Measurements from ENCODE around the gene SEMA3B. TPM values are rescaled to one million over a fixed set of nuclear protein-coding genes. Genes with fewer than 3 reads are reported as not detected.
A peak's percentile ranks its signal among the peaks of the same experiment; 100 is the strongest.
"Not testable (repeated sequence)": the region's sequence is repeated elsewhere in the genome, so short reads cannot be mapped to it uniquely, and the experiment has no call there.

SEMA3B gene
- total RNA-seq, 1 experiment from 2014 or later: 0.15 TPM

DNA sequence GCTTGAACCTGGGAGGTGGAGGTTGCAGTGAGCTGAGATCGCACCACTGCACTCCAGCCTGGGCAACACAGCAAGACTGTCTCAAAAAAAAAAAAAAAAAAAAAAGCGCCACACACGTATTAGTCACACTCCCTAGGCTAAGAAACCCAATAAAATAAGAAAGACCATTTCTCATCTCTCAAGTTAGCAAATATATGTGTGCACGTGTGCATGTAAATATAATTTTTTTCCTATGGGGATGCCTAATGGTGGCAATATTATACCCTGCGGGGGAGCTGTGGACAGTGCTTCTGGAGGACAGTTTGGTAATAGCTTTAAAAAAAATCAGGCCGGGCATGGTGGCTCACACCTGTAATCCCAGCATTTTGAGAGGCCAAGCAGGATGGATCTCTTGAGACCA, 15.2 kb downstream of the SEMA3B start:
- H3K9me3 ChIP-seq (ENCODE audit: low read length); H3K4me1 ChIP-seq (ENCODE audit: low read length); H2AFZ ChIP-seq (ENCODE audit: low read length); H3K27me3 ChIP-seq (ENCODE audit: low read length); H3K79me2 ChIP-seq (ENCODE audit: low read length); H3K9ac ChIP-seq (ENCODE audit: low read length); H3K4me2 ChIP-seq (ENCODE audit: low read depth, low read length, poor library complexity, severe bottlenecking); H3K4me3 ChIP-seq (ENCODE audit: low read length); DNase-seq; H3K27ac ChIP-seq (ENCODE audit: low read length); H4K20me1 ChIP-seq (ENCODE audit: insufficient read depth, low read depth, low read length); H3K9me2 ChIP-seq (replicated peaks; ENCODE audit: insufficient read depth, low read length): not testable (repeated sequence)
- peaks cover 15% of the 10 kb centered on the region; the same call in 1 of the 2 replicates for H3K36me3 ChIP-seq (ENCODE audit: insufficient read depth, low read length)

DNA sequence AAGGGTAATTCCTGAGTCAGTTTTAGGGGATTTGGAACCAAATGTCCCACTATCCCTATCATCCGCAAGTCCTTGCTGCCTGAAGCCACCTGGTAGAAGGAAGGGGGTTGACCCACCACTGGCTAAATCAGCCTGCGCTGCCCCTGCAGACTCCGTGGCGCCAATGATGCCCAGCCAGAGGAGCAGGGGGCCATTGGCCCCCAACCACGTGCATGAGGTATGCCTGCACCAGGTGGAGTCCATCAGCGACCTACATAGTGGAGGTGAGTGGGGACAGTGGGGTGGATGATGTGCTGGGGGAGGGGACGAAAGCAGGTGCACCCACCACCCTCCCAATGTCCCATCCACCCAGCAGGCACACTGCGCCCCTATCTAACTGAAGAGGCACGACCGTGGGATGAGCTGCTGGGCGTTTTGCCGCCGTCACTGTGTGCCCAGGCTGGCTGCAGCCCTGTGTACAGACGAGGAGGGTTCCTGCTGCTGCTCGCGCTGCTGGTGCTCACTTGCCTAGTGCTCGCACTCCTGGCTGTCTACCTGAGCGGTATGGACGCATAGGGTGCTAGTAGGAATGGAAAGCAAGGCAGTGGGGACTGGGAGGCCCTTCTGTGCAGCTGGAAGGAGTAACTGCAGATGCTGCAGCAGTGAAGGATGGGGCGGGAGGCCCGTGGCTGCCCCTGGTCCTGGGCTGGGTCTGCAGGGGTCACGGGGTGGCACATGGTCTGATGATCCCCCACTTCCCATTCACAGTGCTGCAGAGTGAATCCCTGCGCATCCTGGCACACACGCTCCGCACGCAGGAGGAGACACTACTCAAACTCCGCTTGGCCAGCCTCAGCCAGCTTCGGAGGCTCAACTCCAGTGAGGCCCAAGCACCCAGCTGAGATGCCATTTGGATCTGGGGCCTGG, 17.6 kb downstream of the SEMA3B start:
- 0 out of 2 replicates have a peak, but pooled peaks cover 4% of the 10 kb centered on the region for H4K20me1 ChIP-seq (ENCODE audit: insufficient read depth, low read depth, low read length)
- no peak for DNase-seq
- H3K36me3 ChIP-seq (ENCODE audit: insufficient read depth, low read length): peaks cover 27% of the 10 kb centered on the region; the same call in 1 of the 2 replicates
- H3K4me2 ChIP-seq (ENCODE audit: low read depth, low read length, poor library complexity, severe bottlenecking): no peak overlapping the region
- H3K4me1 ChIP-seq (ENCODE audit: low read length): peaks cover 10% of the 10 kb centered on the region
- H3K4me3 ChIP-seq (ENCODE audit: low read length): no peak overlapping the region
- no peak overlapping the region for H3K9ac ChIP-seq (ENCODE audit: low read length)
- H3K9me2 ChIP-seq (replicated peaks; ENCODE audit: insufficient read depth, low read length): no peaks in the 10 kb centered on the region
- peaks cover 18% of the 10 kb centered on the region for H3K79me2 ChIP-seq (ENCODE audit: low read length)
- no peak overlapping the region for H2AFZ ChIP-seq (ENCODE audit: low read length)
- no peaks in the 10 kb centered on the region for H3K9me3 ChIP-seq (ENCODE audit: low read length)
- H3K27ac ChIP-seq (ENCODE audit: low read length): no peak overlapping the region
- H3K27me3 ChIP-seq (ENCODE audit: low read length): no peaks in the 10 kb centered on the region

DNA sequence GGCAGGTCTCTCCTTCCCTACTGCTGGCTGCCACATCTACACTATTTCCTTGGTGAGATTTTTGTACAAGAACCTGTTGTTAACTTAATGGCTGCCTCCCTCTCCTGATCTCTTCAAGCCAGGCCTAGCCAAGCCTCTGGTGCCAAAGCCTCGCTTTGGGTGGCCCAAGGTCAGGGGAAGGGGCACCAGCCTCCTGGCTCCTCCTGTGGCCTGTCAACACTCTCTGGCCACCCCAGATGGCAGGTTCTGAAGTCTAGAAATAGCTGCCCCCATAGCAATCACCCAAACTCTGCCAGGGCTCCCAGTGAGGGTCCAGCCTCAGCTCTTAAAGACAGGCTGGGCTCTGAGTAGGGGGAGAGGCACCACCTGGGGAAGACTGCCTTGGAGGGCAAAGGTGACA, 18.3 kb downstream of the SEMA3B start:
- H3K9me2 ChIP-seq (replicated peaks; ENCODE audit: insufficient read depth, low read length): no peaks in the 10 kb centered on the region
- H4K20me1 ChIP-seq (ENCODE audit: insufficient read depth, low read depth, low read length): 0 out of 2 replicates have a peak, but pooled peaks cover 4% of the 10 kb centered on the region
- H3K4me2 ChIP-seq (ENCODE audit: low read depth, low read length, poor library complexity, severe bottlenecking): no peak overlapping the region
- H3K27ac ChIP-seq (ENCODE audit: low read length): no peak overlapping the region
- no peak overlapping the region for H3K9ac ChIP-seq (ENCODE audit: low read length)
- H3K79me2 ChIP-seq (ENCODE audit: low read length): peaks cover 24% of the 10 kb centered on the region
- peaks cover 27% of the 10 kb centered on the region; the same call in 1 of the 2 replicates for H3K36me3 ChIP-seq (ENCODE audit: insufficient read depth, low read length)
- H3K4me1 ChIP-seq (ENCODE audit: low read length): peaks cover 10% of the 10 kb centered on the region
- no peaks in the 10 kb centered on the region for H3K9me3 ChIP-seq (ENCODE audit: low read length)
- H3K27me3 ChIP-seq (ENCODE audit: low read length): no peaks in the 10 kb centered on the region
- H3K4me3 ChIP-seq (ENCODE audit: low read length): no peak overlapping the region
- no peak overlapping the region for H2AFZ ChIP-seq (ENCODE audit: low read length)
- DNase-seq: no peak

DNA sequence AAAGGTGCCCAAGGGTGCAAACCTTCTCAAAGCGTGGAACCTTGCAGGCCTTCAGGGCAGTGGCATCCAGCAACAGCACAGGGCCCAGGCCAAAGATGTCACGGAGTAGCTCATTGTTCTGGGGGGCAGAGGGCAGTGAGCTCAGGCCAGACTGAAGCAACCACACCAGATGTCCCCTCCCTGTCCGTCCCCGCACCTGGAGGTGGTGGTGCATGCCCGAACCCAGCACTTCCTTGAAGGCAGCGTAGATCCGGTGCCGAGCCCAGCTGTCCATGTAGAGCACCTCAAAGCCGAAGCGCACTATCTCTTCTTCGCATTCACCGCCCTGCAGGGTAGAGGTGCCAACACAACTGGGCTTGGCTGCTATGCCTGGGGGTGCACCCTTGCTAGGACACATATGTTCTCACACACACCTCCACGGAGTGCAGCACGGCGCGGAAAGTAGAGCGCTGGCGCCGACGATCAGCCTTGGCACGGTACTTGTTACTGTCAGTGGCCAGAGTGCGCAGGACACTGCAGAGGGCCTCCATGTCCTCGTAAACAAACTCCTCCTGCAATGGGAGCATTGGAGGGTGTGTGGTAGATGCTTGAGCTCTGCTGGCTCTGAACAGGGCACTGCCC, 19.6 kb downstream of the SEMA3B start:
- Histone ChIP-seq H3K79me2 (ENCODE audit: low read length) (peaks cover 24% of the 10 kb centered on the region), H3K36me3 (ENCODE audit: insufficient read depth, low read length) (peaks cover 27% of the 10 kb centered on the region; the same call in 1 of the 2 replicates), H3K9ac (ENCODE audit: low read length) (no peak overlapping the region), H3K4me3 (ENCODE audit: low read length) (no peak overlapping the region), H3K4me2 (ENCODE audit: low read depth, low read length, poor library complexity, severe bottlenecking) (no peak overlapping the region), H3K9me3 (ENCODE audit: low read length) (no peaks in the 10 kb centered on the region), H4K20me1 (ENCODE audit: insufficient read depth, low read depth, low read length) (0 out of 2 replicates have a peak, but pooled peaks cover 4% of the 10 kb centered on the region), H3K4me1 (ENCODE audit: low read length) (peaks cover 18% of the 10 kb centered on the region), H3K9me2 (replicated peaks; ENCODE audit: insufficient read depth, low read length) (no peaks in the 10 kb centered on the region), H3K27ac (ENCODE audit: low read length) (no peak overlapping the region), H2AFZ (ENCODE audit: low read length) (no peak overlapping the region), H3K27me3 (ENCODE audit: low read length) (no peaks in the 10 kb centered on the region)
- DNase-seq: no peak

DNA sequence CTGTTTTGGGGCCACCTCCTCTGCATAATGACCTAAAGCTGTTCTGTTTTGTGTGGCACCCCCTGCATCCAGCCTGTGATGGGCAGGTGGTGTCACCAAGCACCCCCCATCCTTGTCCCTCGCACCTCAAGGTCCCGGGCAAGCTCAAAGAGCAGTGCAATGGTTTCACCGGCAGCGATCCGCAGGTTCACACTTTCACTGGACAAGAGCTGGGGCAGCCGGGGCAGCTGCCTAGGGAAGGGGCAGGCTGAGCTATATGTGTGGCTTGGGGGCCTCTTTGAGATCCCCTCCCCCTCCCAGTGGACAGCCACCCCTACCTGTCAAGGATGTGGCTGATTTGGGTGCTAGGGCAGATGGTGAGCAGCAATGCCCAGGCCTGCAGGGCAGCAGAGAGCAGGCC, 20.2 kb downstream of the SEMA3B start:
- Histone ChIP-seq H3K36me3 (ENCODE audit: insufficient read depth, low read length) (peaks cover 27% of the 10 kb centered on the region; the same call in 1 of the 2 replicates), H3K9me2 (replicated peaks; ENCODE audit: insufficient read depth, low read length) (no peaks in the 10 kb centered on the region)

DNA sequence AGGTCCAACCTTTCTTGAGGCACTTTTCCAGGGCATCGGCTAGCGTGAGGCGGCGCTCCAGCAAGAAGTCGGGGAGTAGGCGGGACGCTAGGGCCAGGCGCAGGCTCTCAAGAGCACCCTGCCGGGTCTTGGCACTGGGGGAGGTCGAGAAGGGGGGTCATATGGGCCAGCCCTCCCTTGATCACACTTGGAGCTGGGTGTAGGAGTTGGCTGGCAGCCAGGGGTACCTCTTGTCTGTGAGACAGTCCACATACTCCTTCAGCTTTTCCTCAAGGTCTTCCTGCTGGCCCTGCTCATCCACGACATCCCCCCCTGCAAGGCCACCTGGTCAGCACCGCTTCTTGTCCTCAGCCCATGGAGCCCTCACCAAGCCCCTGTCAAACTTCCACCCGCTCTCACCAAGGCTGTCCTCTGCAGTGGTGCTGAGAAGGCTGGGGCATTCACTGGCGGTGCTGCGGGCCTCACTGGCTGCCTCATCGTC, 21.3 kb downstream of the SEMA3B start:
- H4K20me1 ChIP-seq (ENCODE audit: insufficient read depth, low read depth, low read length): 0 out of 2 replicates have a peak, but pooled peaks cover 4% of the 10 kb centered on the region
- H3K27me3 ChIP-seq (ENCODE audit: low read length): no peaks in the 10 kb centered on the region
- peaks cover 18% of the 10 kb centered on the region for H3K4me1 ChIP-seq (ENCODE audit: low read length)
- peak overlapping the region; percentile 99 for H3K4me3 ChIP-seq (ENCODE audit: low read length)
- no peak overlapping the region for H2AFZ ChIP-seq (ENCODE audit: low read length)
- H3K79me2 ChIP-seq (ENCODE audit: low read length): peaks cover 24% of the 10 kb centered on the region
- no peak overlapping the region for H3K27ac ChIP-seq (ENCODE audit: low read length)
- peaks cover 27% of the 10 kb centered on the region; the same call in 1 of the 2 replicates for H3K36me3 ChIP-seq (ENCODE audit: insufficient read depth, low read length)
- DNase-seq: no peak
- no peaks in the 10 kb centered on the region for H3K9me2 ChIP-seq (replicated peaks; ENCODE audit: insufficient read depth, low read length)
- no peaks in the 10 kb centered on the region for H3K9me3 ChIP-seq (ENCODE audit: low read length)
- peak overlapping the region; percentile 97 for H3K4me2 ChIP-seq (ENCODE audit: low read depth, low read length, poor library complexity, severe bottlenecking)
- H3K9ac ChIP-seq (ENCODE audit: low read length): peak overlapping the region; percentile 97; the same call in 1 of the 2 replicates

More for the DNA sequence above, 20.2 kb downstream of the SEMA3B start:
- H2AFZ ChIP-seq (ENCODE audit: low read length): no peak overlapping the region
- no peak for DNase-seq
- H3K9ac ChIP-seq (ENCODE audit: low read length): no peak overlapping the region
- peaks cover 24% of the 10 kb centered on the region for H3K79me2 ChIP-seq (ENCODE audit: low read length)
- no peak overlapping the region for H3K27ac ChIP-seq (ENCODE audit: low read length)
- H3K9me3 ChIP-seq (ENCODE audit: low read length): no peaks in the 10 kb centered on the region
- H3K4me2 ChIP-seq (ENCODE audit: low read depth, low read length, poor library complexity, severe bottlenecking): no peak overlapping the region
- H4K20me1 ChIP-seq (ENCODE audit: insufficient read depth, low read depth, low read length): 0 out of 2 replicates have a peak, but pooled peaks cover 4% of the 10 kb centered on the region
- H3K4me3 ChIP-seq (ENCODE audit: low read length): no peak overlapping the region
- peaks cover 18% of the 10 kb centered on the region for H3K4me1 ChIP-seq (ENCODE audit: low read length)
- H3K27me3 ChIP-seq (ENCODE audit: low read length): no peaks in the 10 kb centered on the region

DNA sequence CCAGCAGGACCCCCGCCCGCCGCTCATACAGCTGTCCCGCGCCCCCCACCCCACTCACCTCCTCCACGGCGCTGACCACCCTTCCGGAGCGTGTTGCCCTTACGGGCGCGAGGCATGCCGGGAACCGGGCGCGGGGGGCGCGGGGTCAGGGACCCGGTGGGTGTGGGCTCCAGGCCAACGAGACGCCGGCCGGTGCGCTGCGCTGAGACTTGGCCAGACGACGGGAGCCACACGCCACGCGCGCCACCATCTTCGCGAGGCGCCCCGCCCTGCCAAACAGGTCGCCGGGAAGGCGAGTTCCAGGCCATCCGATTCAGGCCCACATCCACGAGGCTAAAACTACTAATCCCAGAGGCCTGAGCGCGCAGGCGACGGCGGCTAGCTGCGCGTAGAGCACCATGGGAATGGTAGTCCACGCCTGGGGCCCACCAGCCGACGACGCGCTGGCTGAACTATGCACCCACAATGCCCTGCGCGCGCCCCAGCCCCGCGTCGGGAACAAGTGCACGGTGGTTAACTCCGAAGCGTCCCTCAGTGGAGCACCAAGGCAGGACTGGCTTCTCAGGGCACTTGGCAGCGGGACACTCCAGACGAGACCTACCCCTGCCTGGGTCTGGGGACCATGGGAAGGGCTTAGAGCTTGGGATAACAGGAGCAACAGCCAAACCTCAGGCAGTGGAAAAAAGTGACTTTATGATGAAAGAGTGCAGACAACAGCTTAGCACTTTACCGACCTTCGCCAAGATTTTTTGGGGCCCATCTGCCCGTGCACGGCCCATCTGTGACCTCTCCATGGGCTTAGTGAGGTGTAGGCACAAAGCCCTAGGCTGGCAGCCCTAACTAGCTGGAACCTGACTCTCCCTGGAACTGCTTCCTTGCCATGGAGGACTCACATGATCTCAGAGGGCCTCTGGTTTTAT, 23.5 kb downstream of the SEMA3B start, which contains the start of gene IFRD2:
Gene IFRD2, minus strand, starts transcription at position 271 of the 920 bp plus-strand sequence. Its CDS starts 155 bp downstream, at position 116.
- H3K4me1 ChIP-seq (ENCODE audit: low read length): peaks cover 18% of the 10 kb centered on the region
- 0 out of 2 replicates have a peak, but pooled peaks cover 1% of the 10 kb centered on the region for H4K20me1 ChIP-seq (ENCODE audit: insufficient read depth, low read depth, low read length)
- peaks cover 20% of the 10 kb centered on the region; the same call in 1 of the 2 replicates for H3K36me3 ChIP-seq (ENCODE audit: insufficient read depth, low read length)
- H2AFZ ChIP-seq (ENCODE audit: low read length): peak within 1 kb of the TSS; percentile 52; the same call in 1 of the 2 replicates
- H3K27ac ChIP-seq (ENCODE audit: low read length): peak within 1 kb of the TSS; percentile 60
- H3K9me3 ChIP-seq (ENCODE audit: low read length): no peaks in the 10 kb centered on the region
- no peaks in the 10 kb centered on the region for H3K9me2 ChIP-seq (replicated peaks; ENCODE audit: insufficient read depth, low read length)
- no peaks in the 10 kb centered on the region for H3K27me3 ChIP-seq (ENCODE audit: low read length)
- H3K4me3 ChIP-seq (ENCODE audit: low read length): peak within 1 kb of the TSS; percentile 99
- H3K9ac ChIP-seq (ENCODE audit: low read length): peak within 1 kb of the TSS; percentile 97
- peak within 1 kb of the TSS; percentile 97 for H3K4me2 ChIP-seq (ENCODE audit: low read depth, low read length, poor library complexity, severe bottlenecking)
- peak; percentile 98 for DNase-seq
- H3K79me2 ChIP-seq (ENCODE audit: low read length): peaks cover 24% of the 10 kb centered on the region

Data from Karpas-422 (cell line).